HG02798 (cell line): ENCODE results near the gene RASSF3.

Experiments
- ATAC-seq: cut with Tn5 transposase; IDR thresholded peaks from one replicate; pipeline ENCODE4 v1.9.1; 2021; ENCODE audit warnings: mild to moderate bottlenecking; ENCODE audit not compliant: unreplicated experiment, poor library complexity

Gene RASSF3

DNA sequence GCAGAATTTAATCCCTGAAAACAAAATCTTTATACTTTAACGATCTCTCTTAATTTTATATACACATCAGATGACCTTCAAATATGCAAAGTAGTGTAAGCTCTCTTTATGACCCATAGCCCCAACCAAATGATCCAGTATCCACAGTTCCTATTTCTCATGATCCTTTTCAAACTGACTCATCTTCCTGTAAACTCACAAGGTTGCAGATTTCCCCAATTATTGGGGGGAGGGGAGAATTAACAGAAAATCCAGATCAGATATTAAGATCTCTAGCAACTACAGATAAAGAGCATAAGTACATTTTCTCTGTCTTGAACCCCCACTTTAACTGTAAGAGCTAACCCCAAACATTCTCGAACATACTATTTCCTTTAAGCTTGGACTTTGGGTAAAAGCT lies 136.4 kb downstream of the RASSF3 start:
- ATAC-seq: no peak
